Fibroblast of lung (primary cell): Measurements from ENCODE around the gene THEM5.

Source experiments
- CTCF ChIP-seq, 2 donors: IDR thresholded peaks in 1 of 2; conservative IDR thresholded peaks in 1 of 2; 1 replicate in 1 of 2; 2 replicates in 1 of 2; pipeline ENCODE4 v1.5.1; 2011 to 2012; ENCODE audit warnings: low read length in 2 of 2, control low read depth in 1 of 2, inconsistent platforms in 1 of 2, low read depth in 1 of 2, mild to moderate bottlenecking in 1 of 2
- EZH2 ChIP-seq: IDR thresholded peaks from 2 replicates; pipeline ENCODE4 v1.5.1; 2012; ENCODE audit warnings: low read length, control low read depth, mild to moderate bottlenecking; ENCODE audit errors: missing control alignments

GRCh38 chr1:151868486-151868885, 15.0 kb upstream of the THEM5 start:
- TF ChIP-seq CTCF (conservative IDR thresholded peaks at IDR 0.05 in 1 of 2, IDR thresholded peaks at IDR 0.05 in 1 of 2; ENCODE audit: low read depth in 1 of 2, low read length in 2 of 2) (no peak), EZH2 (no peak)
